Measurements from ENCODE around the gene ZGPAT.

ZGPAT gene

DNA sequence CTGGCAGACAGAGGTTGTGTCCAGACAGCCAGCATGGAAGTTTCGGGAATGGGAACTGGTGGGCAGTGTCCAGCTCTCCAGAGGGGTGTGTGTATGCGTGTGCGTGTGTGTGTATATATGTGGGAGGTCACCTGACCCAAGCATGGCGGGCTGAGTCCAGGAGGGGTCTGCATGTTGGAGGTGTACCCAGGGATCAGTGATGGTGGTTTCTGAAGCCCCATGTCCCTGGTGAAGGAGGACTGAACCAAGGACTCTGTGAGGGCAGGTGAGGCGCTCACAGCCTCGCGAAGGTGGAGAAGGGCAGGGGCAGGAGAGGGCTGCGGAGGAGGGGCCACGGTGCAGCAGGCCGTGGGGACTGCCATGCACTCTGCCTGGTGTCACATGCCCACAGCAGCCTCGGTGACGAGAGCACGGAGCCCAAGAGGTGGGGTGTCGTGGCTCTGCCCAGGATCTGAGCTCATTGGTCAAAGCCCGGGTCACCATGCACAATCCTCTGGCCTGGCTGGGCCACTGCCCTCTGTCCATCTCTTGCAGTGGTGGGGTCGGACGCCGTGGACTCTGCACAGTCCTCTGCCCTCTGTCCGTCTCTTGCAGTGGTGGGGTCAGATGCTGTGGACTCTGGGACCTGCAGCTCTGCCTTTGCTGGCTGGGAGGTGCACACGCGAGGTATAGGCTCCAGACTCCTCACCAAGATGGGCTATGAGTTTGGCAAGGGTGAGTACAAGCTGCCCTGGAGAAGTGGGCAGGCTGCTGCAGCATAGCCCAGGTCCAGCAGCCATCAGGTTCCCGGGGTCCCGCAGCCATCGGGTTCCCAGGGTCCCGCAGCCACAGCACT lies 26.5 kb downstream of the ZGPAT start:
- H3K27me3 ChIP-seq (ENCODE audit: control insufficient read depth, insufficient read depth, low read length): no peaks in the 10 kb centered on the region
- no peak overlapping the region for H3K9ac ChIP-seq (ENCODE audit: low read length)
- no peak overlapping the region for H3K4me3 ChIP-seq (ENCODE audit: low read length)
- H3K36me3 ChIP-seq (ENCODE audit: control insufficient read depth, low read depth, low read length): peaks cover 3% of the 10 kb centered on the region
- no peaks in the 10 kb centered on the region for H3K9me3 ChIP-seq (ENCODE audit: control insufficient read depth, low read depth, low read length)
- no peaks in the 10 kb centered on the region for H3K4me1 ChIP-seq (ENCODE audit: control insufficient read depth, low read depth, low read length)
- H3K27ac ChIP-seq (ENCODE audit: low read length): no peak overlapping the region

- Histone ChIP-seq H3K4me1 (ENCODE audit: control insufficient read depth, low read depth, low read length) (no peaks in the 10 kb centered on the region), H3K9me3 (ENCODE audit: control insufficient read depth, low read depth, low read length) (no peaks in the 10 kb centered on the region), H3K9ac (ENCODE audit: low read length) (no peak overlapping the region), H3K27ac (ENCODE audit: low read length) (no peak overlapping the region), H3K27me3 (ENCODE audit: control insufficient read depth, insufficient read depth, low read length) (no peaks in the 10 kb centered on the region), H3K4me3 (ENCODE audit: low read length) (no peak overlapping the region), H3K36me3 (ENCODE audit: control insufficient read depth, low read depth, low read length) (peaks cover 3% of the 10 kb centered on the region)
Observed at GRCh38 chr20:63734946-63735858, 27.4 kb downstream of the ZGPAT start.

DNA sequence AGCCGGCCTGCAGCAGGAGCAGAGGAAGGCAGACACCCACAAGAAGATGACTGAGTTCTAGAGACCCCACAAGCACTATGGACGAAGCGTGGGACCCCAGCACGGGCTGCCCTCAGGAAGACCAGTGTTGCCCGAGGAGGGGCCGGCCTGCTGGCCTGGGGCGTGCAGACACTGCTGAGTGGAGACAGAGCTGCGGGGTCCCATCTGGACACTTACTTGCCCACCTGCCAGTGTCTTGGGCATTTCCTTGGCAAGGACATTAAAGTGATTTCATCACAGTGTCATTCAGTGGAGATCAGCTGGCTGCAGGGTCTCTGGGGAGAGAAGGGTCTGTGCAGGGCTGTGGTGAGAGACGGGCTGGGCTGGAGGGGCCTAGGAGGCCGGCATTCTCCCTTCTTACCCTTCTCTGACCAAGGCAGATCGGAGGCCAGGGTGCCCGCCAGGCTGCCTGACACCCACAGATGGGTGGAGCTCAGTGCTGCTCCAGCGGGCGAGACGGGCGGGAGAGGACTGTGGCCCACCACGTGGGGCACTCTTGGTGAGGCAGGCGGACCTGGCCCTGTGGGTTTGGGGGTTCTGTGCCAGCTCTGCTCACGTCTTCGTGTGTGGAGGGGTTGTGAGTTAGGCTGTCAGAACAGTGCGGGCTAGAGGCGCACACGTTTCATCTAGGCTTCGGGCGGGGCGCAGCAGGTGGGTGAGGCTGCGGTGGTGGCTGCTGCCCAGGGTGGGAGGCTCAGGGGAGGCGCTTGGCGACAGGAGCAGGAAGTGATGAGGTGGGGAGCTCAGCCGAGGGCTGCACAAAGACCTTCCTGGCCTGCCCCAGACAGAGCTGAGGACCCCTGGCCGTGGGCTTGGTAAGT lies 28.2 kb downstream of the ZGPAT start, which contains the start of gene LIME1:
LIME1 (plus strand) TSS at position 806 of the 860 bp plus-strand sequence. CDS start 886 bp downstream, outside the sequence.
- H3K9ac ChIP-seq (ENCODE audit: low read length): no peak within 1 kb of the TSS

DNA sequence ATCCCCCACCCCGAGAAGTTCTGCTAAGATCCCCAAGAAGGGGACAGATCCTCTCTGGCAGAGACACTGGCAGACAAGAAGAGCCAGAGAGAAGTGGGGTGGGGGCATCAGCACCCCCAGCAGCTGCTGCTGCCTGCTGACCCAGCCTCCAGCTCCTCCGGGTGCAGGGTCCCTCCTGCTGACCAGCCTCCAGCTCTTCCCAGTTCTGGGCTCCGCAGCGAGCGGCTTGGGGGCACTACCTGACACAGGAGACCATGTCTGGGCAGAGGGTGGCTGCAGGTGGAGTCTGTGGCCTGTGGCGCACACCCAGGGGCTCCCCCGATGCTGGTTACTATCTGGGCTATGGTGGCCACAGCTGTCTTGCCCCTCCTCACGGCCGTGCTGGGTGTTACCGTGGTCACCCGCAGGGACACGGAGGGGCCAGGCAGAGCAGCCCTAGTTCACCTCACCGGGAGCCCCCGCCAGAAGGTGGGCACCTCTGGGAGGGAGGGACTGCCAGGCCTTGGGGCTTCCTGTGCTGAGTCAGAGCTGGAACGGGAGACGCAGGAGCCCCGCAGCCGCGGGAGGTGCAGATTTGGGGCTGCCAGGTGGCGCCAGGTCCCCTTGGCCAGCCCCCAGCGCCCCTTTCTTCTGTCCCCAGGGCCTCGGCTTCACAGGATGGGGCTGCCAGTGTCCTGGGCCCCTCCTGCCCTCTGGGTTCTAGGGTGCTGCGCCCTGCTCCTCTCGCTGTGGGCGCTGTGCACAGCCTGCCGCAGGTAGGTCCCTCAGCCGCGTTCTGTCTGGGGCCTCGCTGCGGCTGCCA lies 29.3 kb downstream of the ZGPAT start:
- Histone ChIP-seq H3K36me3 (ENCODE audit: control insufficient read depth, low read depth, low read length) (peaks cover 3% of the 10 kb centered on the region), H3K27ac (ENCODE audit: low read length) (no peak overlapping the region), H3K27me3 (ENCODE audit: control insufficient read depth, insufficient read depth, low read length) (no peaks in the 10 kb centered on the region), H3K4me3 (ENCODE audit: low read length) (no peak overlapping the region), H3K4me1 (ENCODE audit: control insufficient read depth, low read depth, low read length) (peaks cover 4% of the 10 kb centered on the region), H3K9me3 (ENCODE audit: control insufficient read depth, low read depth, low read length) (no peaks in the 10 kb centered on the region), H3K9ac (ENCODE audit: low read length) (no peak overlapping the region)

More for the DNA sequence above, 28.2 kb downstream of the ZGPAT start, which contains the start of gene LIME1:
- Histone ChIP-seq H3K36me3 (ENCODE audit: control insufficient read depth, low read depth, low read length) (peaks cover 3% of the 10 kb centered on the region), H3K4me1 (ENCODE audit: control insufficient read depth, low read depth, low read length) (no peaks in the 10 kb centered on the region), H3K27me3 (ENCODE audit: control insufficient read depth, insufficient read depth, low read length) (no peaks in the 10 kb centered on the region), H3K9me3 (ENCODE audit: control insufficient read depth, low read depth, low read length) (no peaks in the 10 kb centered on the region), H3K4me3 (ENCODE audit: low read length) (no peak within 1 kb of the TSS), H3K27ac (ENCODE audit: low read length) (no peak within 1 kb of the TSS)

- Histone ChIP-seq H3K4me3 (ENCODE audit: low read length) (no peak overlapping the region), H3K36me3 (ENCODE audit: control insufficient read depth, low read depth, low read length) (peaks cover 3% of the 10 kb centered on the region), H3K4me1 (ENCODE audit: control insufficient read depth, low read depth, low read length) (peaks cover 4% of the 10 kb centered on the region), H3K9ac (ENCODE audit: low read length) (no peak overlapping the region), H3K9me3 (ENCODE audit: control insufficient read depth, low read depth, low read length) (no peaks in the 10 kb centered on the region), H3K27ac (ENCODE audit: low read length) (no peak overlapping the region), H3K27me3 (ENCODE audit: control insufficient read depth, insufficient read depth, low read length) (no peaks in the 10 kb centered on the region)
Observed at GRCh38 chr20:63737695-63737944, 29.8 kb downstream of the ZGPAT start.

DNA sequence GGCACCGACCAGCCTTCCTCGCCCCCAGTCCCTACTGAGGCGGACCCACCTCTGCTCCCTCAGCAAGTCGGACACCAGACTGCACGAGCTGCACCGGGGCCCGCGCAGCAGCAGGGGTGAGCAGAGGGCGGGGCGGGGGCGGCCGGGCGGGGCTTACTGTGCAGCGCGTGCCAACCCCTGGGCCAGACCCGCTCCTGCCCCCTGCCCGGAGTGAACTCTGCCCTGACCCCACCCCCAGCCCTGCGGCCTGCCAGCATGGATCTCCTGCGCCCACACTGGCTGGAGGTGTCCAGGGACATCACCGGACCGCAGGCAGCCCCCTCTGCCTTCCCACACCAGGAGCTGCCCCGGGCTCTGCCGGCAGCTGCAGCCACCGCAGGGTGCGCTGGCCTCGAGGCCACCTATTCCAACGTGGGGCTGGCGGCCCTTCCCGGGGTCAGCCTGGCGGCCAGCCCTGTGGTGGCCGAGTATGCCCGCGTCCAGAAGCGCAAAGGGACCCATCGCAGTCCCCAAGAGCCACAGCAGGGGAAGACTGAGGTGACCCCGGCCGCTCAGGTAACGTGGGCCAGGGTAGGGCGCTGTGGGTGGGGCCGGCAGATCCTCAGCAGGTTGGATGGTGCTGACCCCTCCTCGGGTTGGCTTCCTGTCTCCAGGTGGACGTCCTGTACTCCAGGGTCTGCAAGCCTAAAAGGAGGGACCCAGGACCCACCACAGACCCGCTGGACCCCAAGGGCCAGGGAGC lies 30.3 kb downstream of the ZGPAT start:
- Histone ChIP-seq H3K36me3 (ENCODE audit: control insufficient read depth, low read depth, low read length) (peaks cover 3% of the 10 kb centered on the region), H3K4me3 (ENCODE audit: low read length) (no peak overlapping the region), H3K9me3 (ENCODE audit: control insufficient read depth, low read depth, low read length) (no peaks in the 10 kb centered on the region), H3K9ac (ENCODE audit: low read length) (no peak overlapping the region), H3K27me3 (ENCODE audit: control insufficient read depth, insufficient read depth, low read length) (no peaks in the 10 kb centered on the region), H3K27ac (ENCODE audit: low read length) (no peak overlapping the region), H3K4me1 (ENCODE audit: control insufficient read depth, low read depth, low read length) (peaks cover 4% of the 10 kb centered on the region)

GRCh38 chr20:63738687-63739129 lies 30.9 kb downstream of the ZGPAT start:
- Histone ChIP-seq H3K27ac (ENCODE audit: low read length) (no peak overlapping the region), H3K27me3 (ENCODE audit: control insufficient read depth, insufficient read depth, low read length) (no peaks in the 10 kb centered on the region), H3K4me3 (ENCODE audit: low read length) (peak overlapping the region; percentile 51), H3K36me3 (ENCODE audit: control insufficient read depth, low read depth, low read length) (peaks cover 5% of the 10 kb centered on the region), H3K4me1 (ENCODE audit: control insufficient read depth, low read depth, low read length) (peaks cover 4% of the 10 kb centered on the region), H3K9me3 (ENCODE audit: control insufficient read depth, low read depth, low read length) (no peaks in the 10 kb centered on the region), H3K9ac (ENCODE audit: low read length) (no peak overlapping the region)

GRCh38 chr20:63739130-63740069 lies 31.6 kb downstream of the ZGPAT start, which contains the start of gene SLC2A4RG:
SLC2A4RG (plus strand) TSS chr20:63739776; CDS start chr20:63739913, 137 bp downstream.
- H3K27ac ChIP-seq (ENCODE audit: low read length): no peak within 1 kb of the TSS
- no peaks in the 10 kb centered on the region for H3K9me3 ChIP-seq (ENCODE audit: control insufficient read depth, low read depth, low read length)
- H3K4me3 ChIP-seq (ENCODE audit: low read length): peak within 1 kb of the TSS; percentile 75
- H3K27me3 ChIP-seq (ENCODE audit: control insufficient read depth, insufficient read depth, low read length): no peaks in the 10 kb centered on the region
- H3K4me1 ChIP-seq (ENCODE audit: control insufficient read depth, low read depth, low read length): peaks cover 4% of the 10 kb centered on the region
- H3K36me3 ChIP-seq (ENCODE audit: control insufficient read depth, low read depth, low read length): peaks cover 8% of the 10 kb centered on the region
- H3K9ac ChIP-seq (ENCODE audit: low read length): peak within 1 kb of the TSS; percentile 48

GRCh38 chr20:63740070-63740626 lies 32.3 kb downstream of the ZGPAT start:
- no peaks in the 10 kb centered on the region for H3K27me3 ChIP-seq (ENCODE audit: control insufficient read depth, insufficient read depth, low read length)
- H3K36me3 ChIP-seq (ENCODE audit: control insufficient read depth, low read depth, low read length): peaks cover 5% of the 10 kb centered on the region

More at GRCh38 chr20:63740070-63740626, 32.3 kb downstream of the ZGPAT start:
- Histone ChIP-seq H3K27ac (ENCODE audit: low read length) (no peak overlapping the region), H3K4me1 (ENCODE audit: control insufficient read depth, low read depth, low read length) (peaks cover 4% of the 10 kb centered on the region), H3K9me3 (ENCODE audit: control insufficient read depth, low read depth, low read length) (no peaks in the 10 kb centered on the region), H3K9ac (ENCODE audit: low read length) (peak overlapping the region; percentile 48), H3K4me3 (ENCODE audit: low read length) (peak overlapping the region; percentile 75)

Data from iPS-18a (cell line).